ENCODE data around the gene TRIM61.
"Not testable (repeated sequence)": the region's sequence is repeated elsewhere in the genome, so short reads cannot be mapped to it uniquely, and the experiment has no call there.

DNA sequence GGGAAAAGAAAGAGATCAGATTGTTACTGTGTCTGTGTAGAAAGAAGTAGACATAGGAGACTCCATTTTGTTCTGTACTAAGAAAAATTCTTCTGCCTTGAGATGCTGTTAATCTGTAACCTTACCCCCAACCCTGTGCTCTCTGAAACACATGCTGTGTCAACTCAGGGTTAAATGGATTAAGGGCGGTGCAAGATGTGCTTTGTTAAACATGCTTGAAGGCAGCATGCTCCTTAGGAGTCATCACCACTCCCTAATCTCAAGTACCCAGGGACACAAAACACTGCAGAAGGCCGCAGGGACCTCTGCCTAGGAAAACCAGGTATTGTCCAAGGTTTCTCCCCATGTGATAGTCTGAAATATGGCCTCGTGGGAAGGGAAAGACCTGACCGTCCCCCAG is 24.5 kb upstream of the TRIM61 start:
- not testable (repeated sequence) for TF ChIP-seq TAF1 (IDR thresholded peaks at IDR 0.05; ENCODE audit: low read depth, low read length); POLR2A (IDR thresholded peaks at IDR 0.05; ENCODE audit: low read depth, low read length); PAX5 (IDR thresholded peaks at IDR 0.05; ENCODE audit: insufficient read depth, low read length, severe bottlenecking); POU2F2 (IDR thresholded peaks at IDR 0.05; ENCODE audit: low read depth, low read length); POLR2AphosphoS5 (IDR thresholded peaks at IDR 0.05; ENCODE audit: low read depth, low read length)

Data from GM12891 (cell line).